ENCODE results near the gene KRT39. TPM values are rescaled to one million over a fixed set of nuclear protein-coding genes. Genes with fewer than 3 reads are reported as not detected.
A peak's percentile ranks its signal among the peaks of the same experiment; 100 is the strongest.

The KRT39 gene
- total and polyA plus RNA-seq, 2 of the 8 experiments (the other 6 are each of a cell fraction or from before 2014, with no cell fraction given): not detected

DNA sequence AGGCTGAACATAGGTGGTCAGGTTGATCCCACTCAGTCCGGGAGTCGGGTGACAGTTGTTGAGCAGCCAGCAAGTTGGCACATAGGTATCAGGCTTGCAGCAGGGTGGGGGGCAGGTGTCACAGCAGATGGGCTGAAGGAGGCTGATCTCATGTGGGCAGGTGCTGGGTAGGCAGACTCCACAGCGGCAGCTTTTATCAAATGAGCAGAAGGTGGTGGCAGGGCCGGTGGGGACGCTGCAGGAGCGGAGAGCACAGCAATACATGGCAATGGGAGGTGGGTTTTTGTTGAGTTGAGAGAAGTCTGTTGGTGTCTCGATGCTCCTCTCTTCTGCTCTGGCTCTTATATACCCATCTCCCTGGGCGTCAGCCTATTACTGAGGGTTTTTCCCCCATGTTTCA, 42.1 kb upstream of the KRT39 start, which contains the start of gene KRTAP3-1:
KRTAP3-1 (minus strand) TSS at position 318 of the 400 bp plus-strand sequence; CDS start at position 264, 54 bp downstream.
- H4K8ac ChIP-seq (ENCODE audit: extremely low read depth, insufficient read depth, low read length): peak within 1 kb of the TSS; percentile 62
- H3K56ac ChIP-seq (replicated peaks; ENCODE audit: insufficient read length, low read depth, low read length): no peak within 1 kb of the TSS
- ChIA-PET POLR2A (ENCODE audit: partially characterized antibody) (no interaction called here), CTCF (ENCODE audit: partially characterized antibody) (interaction anchor here (1.1 to 1.2 kb wide), 2 partner anchors 9 to 20 kb away, joined by 4 to 5 read pairs; no protein-coding TSS in a partner anchor)
- H2BK5ac ChIP-seq (ENCODE audit: low read depth, low read length): no peak within 1 kb of the TSS
- peaks cover 0 to 10% (median 6%) of the 10 kb centered on the region in 4 experiments; a peak in 6 of 7 replicates for H3K4me1 ChIP-seq (replicated peaks in 1 of 4; ENCODE audit: control insufficient read depth in 3 of 4, insufficient read depth in 4 of 4, low read length in 3 of 4)
- H3K9ac ChIP-seq (replicated peaks in 1 of 4; ENCODE audit: extremely low read depth in 1 of 4, low read depth in 3 of 4, low read length in 3 of 4): no peak within 1 kb of the TSS
- WGBS, 2 experiments (ENCODE audit: extremely low coverage in 1 of 2, insufficient coverage in 1 of 2, insufficient read length in 1 of 2, insufficient replicate concordance in 2 of 2, low coverage in 1 of 2, low lambda C conversion rate in 2 of 2, missing lambda C conversion rate in 1 of 2): 85% methylated on average over 7 of the region's 8 CpGs; no CpG with 5 or more reads in 1 of the 2 experiments
- 0 out of 2 replicates have a peak within 1 kb of the TSS, but pooled peaks have one; percentile 35 for H2BK12ac ChIP-seq (ENCODE audit: low read depth, low read length)
- H3K27me3 ChIP-seq (replicated peaks in 1 of 4; ENCODE audit: control insufficient read depth in 3 of 4, extremely low read depth in 1 of 4, insufficient read depth in 3 of 4, low read length in 3 of 4): no peaks in the 10 kb centered on the region
- H4K91ac ChIP-seq (replicated peaks; ENCODE audit: insufficient read length, low read length): no peak within 1 kb of the TSS
- no peaks in the 10 kb centered on the region for H4K20me1 ChIP-seq (replicated peaks in 1 of 2; ENCODE audit: control insufficient read depth in 1 of 2, insufficient read depth in 2 of 2, low read length in 2 of 2)
- H3K9me3 ChIP-seq (ENCODE audit: insufficient read depth in 2 of 2, low read depth in 1 of 2, low read length in 1 of 2): no peaks in the 10 kb centered on the region
- no peak within 1 kb of the TSS for H3K4me3 ChIP-seq (ENCODE audit: extremely low read depth in 1 of 4, insufficient read depth in 2 of 4, low read depth in 3 of 4, low read length in 4 of 4)
- peak within 1 kb of the TSS; percentile 66; the same call in 1 of the 2 replicates for H3K18ac ChIP-seq (ENCODE audit: extremely low read depth, low read length)
- no peak within 1 kb of the TSS for H3K23ac ChIP-seq (ENCODE audit: insufficient read length)
- H2BK20ac ChIP-seq (ENCODE audit: low read length): peak within 1 kb of the TSS; percentile 55; the same call in 1 of the 2 replicates
- no peak within 1 kb of the TSS for H3K14ac ChIP-seq (ENCODE audit: insufficient read length)
- no peak within 1 kb of the TSS for H3K4me2 ChIP-seq (ENCODE audit: insufficient read depth in 1 of 2, low read depth in 2 of 2, low read length in 2 of 2)
- no peak for DNase-seq (ENCODE audit: low read depth in 1 of 2, low spot score in 2 of 2)
- H2BK15ac ChIP-seq (ENCODE audit: low read length): no peak within 1 kb of the TSS
- H2AK5ac ChIP-seq (ENCODE audit: low read depth, low read length): no peak within 1 kb of the TSS; the same call in 1 of the 2 replicates
- no peaks in the 10 kb centered on the region for H3K79me1 ChIP-seq (ENCODE audit: low read depth, low read length)
- no peaks in the 10 kb centered on the region for H3K79me2 ChIP-seq (ENCODE audit: control insufficient read depth in 1 of 2, insufficient read depth in 2 of 2, low read length in 2 of 2)
- H2BK120ac ChIP-seq (replicated peaks; ENCODE audit: low read depth, low read length): no peak within 1 kb of the TSS
- no peaks in the 10 kb centered on the region for H3K23me2 ChIP-seq (ENCODE audit: low read depth, low read length)
- H2AFZ ChIP-seq (ENCODE audit: low read length): no peak within 1 kb of the TSS
- H3K36me3 ChIP-seq (ENCODE audit: control insufficient read depth in 2 of 4, insufficient read depth in 4 of 4, low read length in 3 of 4): no peaks in the 10 kb centered on the region
- no peak for FAIRE-seq
- H3K27ac ChIP-seq (ENCODE audit: low read depth, low read length): no peak within 1 kb of the TSS
- TF ChIP-seq KDM4A (IDR thresholded peaks at IDR 0.05; ENCODE audit: low read depth, low read length, severe bottlenecking): no peak
- H4K5ac ChIP-seq (ENCODE audit: insufficient read length, low read depth, low read length): no peak within 1 kb of the TSS
- H3K4ac ChIP-seq (replicated peaks; ENCODE audit: insufficient read length, low read depth, low read length): no peak within 1 kb of the TSS
